GM21447 (cell line): ENCODE measurements around the gene ALKBH4.
"Not testable (repeated sequence)": the region's sequence is repeated elsewhere in the genome, so short reads cannot be mapped to it uniquely, and the experiment has no call there.

ENCODE experiments used
- ATAC-seq: cut with Tn5 transposase; IDR thresholded peaks from one replicate; pipeline ENCODE4 v1.9.1; 2021; ENCODE audit not compliant: unreplicated experiment

Gene ALKBH4

DNA sequence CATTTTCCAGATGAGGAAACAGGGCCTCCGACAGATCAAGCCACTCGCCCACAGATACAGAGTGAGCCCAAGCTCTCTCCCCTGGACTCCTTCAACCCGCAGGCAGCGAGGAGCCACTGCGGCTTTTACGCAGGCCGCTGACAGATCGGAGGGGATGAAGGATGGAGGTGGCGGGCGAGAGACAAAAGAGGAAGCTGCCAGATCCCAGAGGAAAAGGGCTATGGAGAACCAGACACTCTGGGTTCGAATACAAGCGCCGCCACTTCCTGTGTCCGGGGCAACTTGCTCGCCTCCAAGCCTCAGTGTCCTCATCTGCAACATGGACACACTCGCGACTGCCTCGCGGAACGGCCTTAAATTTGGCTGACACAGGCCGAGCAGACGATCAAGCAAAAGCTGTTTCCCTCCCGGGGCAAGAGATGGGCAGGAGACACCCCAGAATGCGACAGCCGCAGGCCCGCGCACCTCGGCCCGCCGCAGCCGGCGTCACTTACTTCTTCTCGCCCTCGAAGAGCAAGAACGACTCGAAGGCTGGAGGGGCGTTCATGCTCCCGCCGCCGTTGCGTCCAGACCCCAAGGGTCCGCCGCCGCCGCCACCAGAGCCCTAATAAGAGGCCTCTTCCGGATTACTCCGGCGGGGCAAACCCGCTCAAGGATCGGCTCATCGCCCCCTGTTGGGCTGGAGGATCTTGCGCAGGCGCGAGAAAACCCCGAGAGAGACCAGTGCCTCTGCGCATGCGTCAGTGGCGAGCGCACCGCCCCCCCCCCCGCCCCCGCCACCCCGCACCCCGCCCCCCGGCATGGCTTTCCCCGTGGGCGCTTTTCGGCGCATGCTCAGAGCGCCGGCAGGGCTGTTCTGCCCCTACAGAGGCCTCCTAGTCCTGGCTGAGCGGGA lies 13.9 kb upstream of the ALKBH4 start, which contains the start of gene POLR2J:
TSS of gene POLR2J (minus strand) at position 609 of the 895 bp plus-strand sequence. CDS start at position 547, 62 bp downstream.
- peak; percentile 83 for ATAC-seq

DNA sequence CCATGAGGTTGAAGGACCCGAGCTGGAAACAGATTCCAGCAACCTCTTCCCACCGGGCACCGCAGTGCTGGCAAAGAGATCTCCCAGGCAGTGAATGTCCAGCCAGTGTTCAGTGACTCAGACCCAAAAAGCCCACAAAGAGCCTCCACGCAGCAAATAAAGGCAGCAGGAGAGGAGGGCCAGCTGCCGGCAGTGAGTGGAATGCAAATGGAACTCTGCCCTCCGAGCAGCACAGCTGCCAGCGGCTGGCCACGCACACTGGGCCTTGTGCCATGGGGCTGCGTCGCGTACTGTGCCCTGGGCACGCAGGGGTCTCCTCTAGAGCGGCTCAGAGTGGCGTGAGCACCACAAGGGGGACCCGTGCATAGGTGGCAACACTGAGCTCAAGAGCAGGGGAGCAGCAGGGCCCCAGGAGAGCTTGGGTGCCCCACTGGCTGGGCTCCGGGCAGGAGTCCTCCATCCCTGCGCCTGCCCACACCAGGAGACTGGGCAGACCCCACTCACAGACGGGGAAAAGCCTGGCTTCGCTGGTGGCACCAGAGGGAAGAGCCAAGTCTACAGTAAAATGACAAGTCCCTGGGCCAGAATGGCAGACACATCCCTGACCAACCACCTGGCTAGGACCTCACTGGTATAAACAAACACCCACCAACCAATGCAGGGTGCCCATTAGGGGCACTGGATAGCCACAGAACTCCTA lies 10.2 kb upstream of the ALKBH4 start:
- ATAC-seq: not testable (repeated sequence)

DNA sequence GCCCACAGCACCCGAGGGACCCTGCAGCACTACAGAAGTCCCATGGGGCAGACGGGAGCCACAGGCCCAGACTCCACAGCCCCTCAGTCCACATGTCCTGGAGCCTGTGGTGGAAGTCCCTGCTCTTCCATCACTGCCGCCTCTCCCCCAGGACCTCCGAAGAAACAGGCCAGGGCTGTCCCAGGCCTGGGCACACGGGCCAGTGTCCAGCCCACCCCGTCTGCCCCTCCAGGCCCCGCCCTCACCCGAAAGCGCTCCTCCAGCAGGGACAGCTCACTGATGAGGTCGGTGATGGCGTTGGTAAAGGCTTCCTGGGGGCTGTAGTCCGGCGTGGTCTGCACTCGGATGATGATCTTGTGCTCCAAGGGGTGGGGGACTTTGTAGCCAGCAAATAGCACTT lies 9.5 kb upstream of the ALKBH4 start:
- not testable (repeated sequence) for ATAC-seq

DNA sequence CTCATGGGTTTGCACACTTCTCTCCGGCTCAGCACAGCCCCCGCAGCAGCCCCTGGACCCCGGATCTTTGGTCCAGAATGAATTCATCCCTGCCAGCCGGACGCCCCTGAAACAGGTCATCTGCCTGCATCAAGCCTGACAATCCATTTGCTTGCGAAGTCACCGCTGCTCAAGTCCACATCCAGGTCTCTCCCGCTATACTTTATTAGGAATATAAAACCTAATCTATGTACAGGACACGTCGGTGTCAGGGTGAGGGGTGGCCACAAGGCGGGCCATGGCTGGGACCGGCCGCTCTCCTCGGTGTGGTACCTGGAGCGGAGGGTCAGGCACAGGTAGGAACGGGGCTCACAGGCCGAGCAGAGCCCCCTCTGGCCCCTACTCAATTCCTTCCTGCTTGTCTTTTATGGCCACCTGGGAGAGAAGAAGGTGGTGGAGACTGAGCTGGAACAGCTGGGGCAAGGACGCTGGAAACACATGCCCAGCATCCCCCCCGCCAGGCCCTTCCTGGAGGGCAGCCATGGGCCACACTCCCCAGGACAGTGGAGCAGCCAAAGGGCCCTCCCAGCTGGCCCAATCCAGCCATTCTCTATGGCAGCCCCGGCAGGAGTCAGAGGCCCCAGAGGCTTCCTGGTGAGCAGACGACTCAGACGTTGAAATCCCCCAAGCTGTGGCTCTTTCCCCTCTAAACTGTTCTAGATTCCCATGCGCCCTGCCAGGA lies 8.8 kb upstream of the ALKBH4 start:
- no peak for ATAC-seq

DNA sequence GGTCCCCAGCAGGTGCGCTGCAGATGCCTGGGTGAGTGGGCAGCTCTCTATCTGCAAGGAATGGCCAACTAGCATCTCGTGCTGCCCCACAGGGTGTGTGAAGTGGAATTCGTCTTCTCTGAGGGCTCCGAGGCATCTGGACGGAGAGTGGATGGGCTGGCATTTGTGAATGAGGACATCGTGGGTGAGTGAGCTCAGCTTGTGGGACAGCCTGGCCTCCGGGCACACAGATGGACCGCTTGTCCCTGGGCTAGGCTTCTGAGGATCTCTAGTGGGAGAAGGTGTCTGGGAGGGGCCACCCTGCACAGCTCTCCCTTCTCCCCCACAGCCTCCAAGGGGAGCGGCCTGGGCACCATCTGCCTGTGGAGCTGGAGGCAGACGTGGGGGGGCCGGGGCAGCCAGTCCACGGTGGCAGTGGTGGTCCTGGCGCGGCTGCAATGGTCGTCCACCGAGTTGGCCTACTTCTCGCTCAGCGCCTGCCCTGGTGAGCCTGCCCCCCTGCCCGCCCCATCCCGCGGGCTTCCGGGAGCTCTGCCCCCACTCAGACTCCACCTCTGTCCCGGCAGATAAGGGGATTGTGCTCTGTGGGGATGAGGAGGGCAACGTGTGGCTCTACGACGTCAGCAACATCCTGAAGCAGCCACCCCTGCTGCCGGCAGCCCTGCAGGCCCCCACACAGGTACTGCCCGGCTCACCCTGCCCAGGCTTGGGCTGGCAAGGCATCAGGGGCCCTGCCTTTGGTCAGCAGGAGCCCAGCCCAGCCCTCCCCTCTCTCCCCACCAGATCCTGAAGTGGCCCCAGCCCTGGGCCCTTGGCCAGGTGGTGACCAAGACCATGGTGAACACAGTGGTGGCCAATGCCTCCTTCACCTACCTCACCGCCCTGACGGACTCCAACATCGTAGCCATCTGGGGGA lies 7.7 kb upstream of the ALKBH4 start:
- ATAC-seq: no peak

DNA sequence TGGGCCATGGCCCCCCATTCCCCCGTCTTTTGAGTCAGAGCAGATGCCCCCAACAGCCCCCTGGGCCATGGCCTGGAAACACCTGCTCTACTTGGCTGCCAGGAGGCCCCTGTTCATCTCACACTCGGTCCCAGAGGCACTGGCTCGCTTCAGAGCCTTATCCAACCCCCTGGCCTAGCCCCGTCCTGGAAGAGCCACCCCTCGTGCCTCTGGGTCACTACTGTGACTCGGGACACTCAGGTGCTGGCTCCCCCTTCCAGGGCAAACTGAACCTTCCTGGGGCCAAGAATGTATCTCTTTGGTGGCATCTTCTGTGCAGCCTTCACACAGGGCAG lies 7.1 kb upstream of the ALKBH4 start:
- ATAC-seq: no peak

DNA sequence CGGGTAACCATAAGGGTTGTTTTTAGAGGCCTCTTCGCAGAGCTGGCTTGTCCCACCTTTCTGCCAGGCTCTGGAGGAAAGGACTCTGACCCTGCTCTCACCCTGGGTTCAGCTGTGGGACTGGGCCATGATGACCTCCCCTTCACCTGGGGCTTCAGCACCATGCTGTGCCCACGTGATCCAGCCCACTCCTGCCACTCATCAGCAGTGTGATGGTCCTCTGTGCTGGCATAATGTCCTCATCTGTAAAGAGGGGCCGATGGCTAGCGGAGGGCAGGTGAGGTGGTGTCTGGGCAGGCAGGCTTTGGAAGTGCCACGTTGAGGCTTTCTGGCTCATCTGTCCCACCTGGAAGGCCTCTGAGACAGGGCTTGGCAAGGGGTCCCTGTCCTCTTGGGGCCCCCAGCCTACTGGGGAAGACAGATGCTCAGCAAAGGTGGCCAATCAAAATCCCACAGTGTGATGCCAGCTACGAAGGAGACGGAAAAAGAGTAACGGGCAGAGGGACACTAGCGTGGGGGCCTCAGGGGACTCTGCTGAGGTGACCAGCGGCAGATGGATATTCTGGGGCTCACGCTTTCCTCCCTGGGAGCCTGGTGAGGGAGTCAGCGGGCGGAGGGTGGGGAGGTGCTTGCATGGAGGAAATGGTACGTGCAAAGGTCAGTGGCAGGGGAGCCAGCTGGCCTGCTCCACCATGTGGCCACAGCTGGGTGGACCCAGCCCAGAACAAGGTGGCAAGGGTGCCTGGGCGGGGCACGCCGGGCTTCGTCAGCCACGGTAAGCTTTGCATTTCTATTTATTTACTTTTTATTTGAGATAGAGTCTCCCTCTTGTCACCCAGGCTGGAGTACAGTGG lies 5.5 kb upstream of the ALKBH4 start:
- ATAC-seq: no peak

DNA sequence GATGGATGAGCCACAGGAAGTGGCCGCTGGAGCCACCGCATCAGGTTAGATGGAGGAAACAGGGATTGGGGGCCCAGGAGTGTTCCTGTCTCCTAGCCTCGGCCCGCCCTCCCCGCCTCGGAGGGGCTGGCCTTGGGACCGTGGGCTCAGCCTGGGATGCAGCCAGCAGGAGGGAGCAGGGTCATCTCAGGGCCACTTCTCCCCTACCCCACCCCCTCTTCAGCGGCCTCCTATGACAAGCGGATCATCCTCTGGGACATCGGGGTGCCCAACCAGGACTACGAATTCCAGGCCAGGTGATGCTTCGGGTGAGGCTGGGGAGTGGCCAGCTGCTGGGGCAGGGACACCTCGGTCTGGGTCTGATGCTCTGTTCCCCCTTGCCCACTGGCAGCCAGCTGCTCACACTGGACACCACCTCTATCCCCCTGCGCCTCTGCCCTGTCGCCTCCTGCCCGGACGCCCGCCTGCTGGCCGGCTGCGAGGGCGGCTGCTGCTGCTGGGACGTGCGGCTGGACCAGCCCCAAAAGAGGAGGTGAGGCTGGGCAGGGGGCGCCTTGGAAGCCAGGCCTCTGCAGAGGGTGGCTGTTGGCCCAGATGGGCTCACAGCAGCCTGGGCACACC lies 4.8 kb upstream of the ALKBH4 start:
- no peak for ATAC-seq

DNA sequence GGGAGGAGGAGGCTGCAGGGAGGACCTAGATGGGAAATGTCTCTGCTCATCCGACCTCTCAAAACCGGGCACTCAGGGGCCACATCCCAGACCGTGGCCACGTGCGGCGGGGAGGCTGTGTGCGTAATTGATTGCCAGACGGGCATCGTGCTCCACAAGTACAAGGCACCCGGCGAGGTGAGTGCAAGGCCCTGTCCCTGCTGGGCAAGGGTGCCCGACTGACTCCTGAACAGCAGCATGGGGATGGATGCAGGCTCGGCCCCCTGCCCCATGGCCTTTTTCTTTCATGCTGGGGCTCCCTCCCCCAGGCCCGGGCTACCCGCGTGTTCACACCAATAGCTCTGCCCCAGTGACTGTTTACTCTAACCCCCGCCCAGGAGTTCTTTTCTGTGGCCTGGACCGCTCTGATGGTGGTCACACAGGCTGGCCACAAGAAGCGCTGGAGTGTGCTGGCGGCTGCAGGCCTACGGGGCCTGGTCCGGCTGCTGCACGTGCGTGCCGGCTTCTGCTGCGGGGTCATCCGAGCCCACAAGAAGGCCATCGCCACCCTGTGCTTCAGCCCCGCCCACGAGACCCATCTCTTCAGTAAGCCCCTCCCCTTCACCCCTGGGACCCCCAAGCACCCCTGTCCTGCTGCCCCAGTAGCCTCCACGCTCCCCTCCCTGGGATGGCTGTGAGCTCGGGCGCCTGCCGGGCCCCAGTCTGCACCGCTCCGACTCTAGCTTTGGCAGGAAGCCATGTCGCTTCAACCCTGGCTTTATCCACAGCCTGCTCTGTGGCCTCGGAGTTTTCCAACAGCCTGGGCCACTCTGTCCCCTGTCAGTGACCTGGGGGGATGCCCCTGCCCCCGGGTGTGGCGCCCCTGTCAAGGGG lies 4.1 kb upstream of the ALKBH4 start:
- no peak for ATAC-seq

DNA sequence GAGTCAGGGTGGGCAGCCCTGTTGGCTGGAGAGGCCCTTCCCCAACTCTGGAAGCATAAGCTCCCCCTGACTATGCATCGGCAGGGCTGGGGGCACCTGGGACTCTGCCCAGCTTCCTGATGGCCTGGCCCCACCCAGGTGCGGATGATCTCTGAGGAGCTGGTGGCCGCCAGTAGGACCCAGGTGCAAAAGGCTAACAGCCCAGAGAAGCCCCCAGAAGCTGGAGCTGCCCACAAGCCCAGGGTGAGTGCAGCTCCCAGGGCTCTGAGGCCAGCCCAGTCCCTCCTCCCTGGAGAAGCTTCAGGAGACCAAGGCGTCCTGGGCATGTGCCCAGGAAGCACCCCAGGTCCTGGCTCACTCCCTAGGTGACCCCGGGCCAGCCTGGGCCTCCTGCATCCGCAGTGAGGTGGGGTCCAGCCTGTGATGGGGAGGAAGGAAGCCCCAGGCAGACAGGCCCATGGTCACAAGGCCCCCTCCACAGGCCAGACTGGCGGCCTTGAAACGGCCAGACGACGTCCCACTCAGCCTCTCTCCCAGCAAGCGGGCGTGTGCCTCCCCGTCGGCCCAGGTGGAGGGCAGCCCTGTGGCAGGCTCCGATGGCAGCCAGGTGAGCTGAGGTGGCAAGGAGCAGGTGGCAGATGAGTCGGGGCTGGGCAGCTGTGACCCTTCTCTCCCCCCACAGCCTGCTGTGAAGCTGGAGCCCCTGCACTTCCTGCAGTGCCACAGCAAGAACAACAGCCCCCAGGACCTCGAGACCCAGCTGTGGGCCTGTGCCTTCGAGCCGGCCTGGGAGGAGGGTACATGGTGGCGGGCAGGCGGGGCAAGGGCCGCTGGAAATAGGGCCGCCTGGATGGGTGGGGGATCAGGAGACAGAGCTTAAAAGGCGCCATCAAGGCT lies 3.2 kb upstream of the ALKBH4 start:
- ATAC-seq: no peak

DNA sequence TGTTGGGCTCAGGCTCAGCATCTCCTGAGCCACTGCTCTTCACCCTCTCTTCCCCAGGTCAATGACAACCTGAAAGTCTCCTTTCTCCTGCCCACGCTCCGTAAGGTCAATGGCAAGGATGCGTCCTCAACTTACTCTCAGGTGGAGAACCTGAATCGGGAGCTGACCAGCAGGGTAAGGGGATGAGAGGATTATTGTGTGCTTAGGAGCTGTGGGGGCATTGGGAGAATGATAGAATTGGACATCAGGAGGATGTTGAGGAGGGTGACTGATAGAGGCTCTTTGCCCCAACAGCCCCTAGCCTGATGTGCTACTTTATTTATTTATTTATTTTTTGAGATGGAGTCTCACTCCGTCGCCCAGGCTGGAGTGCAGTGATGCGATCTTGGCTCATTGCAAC lies 1.4 kb upstream of the ALKBH4 start:
- no peak for ATAC-seq

DNA sequence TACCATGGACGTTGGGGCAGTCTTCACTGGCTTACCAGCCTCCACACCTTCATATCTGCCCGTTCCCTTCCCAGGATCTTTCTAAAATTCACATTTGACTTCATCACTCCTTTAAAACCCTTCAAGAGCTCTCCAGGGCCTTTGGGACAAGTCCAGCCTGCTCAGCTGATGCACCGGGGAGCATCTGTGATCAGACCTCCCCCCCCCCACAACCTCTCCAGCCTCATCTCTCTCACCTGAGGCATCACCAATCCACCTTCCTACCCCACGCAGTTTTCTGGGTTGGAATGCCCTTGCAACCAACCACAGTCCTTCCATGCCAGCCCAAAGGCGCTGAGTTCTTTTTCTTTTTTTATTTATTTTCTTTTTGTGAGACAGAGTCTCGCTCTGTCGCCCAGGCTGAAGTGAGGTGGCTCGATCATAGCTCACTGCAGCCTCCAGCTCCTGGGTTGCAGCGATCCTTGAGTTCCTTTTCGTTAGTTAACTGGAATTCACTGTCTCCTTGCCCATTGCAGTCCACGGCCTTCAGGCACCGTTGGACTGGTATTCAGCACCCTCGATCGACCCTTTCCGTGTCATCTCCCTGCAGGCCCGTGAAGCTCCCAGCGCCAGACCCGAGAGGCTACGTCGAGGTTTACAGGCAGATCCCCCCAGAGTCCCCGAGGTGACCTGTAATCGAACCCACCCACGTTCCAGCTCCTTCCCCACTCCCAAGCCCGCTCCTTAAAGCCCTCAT lies 654 bp downstream of the ALKBH4 start:
- ATAC-seq: no peak

DNA sequence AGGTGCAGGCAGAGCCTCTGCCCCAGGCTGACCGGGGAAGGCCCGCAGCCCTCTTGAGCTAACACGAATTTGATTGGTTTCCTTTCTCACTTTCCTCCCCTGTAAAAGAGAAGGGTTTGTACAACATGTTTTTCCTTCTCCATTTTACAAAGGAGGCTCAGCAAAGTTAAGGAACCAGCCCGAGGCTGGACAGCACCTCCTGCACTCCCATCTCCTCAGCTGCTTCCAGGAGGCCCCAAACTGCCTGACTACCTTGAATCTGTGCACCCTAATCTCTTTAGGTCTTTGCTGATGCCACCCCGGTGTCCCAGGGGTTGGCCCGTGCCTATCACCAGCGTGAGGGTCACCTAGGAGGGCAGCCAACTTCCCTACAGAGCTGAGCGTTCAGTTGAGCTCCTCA lies 4.2 kb downstream of the ALKBH4 start:
- ATAC-seq: no peak

DNA sequence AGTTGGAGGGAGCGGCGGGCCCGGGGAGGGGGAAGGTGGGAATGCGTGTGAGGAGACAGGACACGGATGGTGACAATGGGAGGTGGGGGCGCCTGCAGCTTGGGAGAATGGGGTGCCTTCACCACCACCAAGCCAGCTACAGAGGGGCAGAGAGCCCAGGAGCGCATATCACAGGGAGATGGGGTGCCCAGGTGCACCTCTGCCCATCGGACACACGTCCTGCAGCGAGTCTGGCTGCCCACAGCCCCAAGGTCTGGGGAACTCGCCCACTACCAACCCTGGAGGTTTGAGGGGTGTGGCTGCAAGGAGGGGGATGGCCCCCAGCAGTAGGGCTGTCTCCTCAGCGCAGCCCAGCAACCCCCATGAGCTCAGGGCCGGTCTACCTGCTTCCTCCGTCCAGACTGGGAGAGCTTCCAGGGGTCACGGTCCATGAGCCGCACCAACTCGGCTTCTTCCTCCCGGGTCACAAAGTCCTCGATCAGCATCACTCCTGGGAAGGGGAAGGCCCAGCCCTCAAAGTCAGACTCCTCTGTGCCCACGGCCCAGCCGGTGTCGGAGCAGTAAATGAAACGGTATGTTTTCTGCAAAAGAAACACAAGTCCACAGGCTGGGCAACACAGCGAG lies 5.3 kb downstream of the ALKBH4 start:
- ATAC-seq: no peak

DNA sequence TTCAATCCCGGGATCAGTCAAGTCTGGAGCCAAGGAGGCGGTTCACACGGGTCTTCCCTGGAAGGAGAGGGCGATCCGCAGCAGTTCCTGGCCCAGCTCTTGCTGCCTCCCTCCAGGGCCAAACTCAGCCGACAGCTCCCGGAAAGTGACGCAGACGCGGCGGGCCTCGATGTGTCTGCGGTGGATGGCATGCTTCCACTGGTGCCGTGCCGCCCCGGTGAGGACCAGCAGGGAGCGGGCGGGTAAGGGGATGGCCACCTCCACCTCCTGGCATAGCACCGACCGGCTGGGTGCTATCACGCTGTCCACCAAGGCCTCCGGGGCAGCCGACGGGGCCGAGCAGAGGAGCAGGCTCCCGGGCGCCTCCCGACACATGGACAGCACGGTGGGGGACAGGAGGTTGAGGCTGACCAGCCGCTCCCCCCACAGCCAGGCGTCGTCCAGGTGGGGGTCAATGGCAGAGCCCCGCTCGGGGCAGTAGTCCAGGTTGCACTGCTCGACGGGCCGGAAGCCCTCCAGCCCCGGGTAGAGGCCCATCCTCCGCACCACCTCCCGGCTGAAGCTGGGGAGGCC lies 7.2 kb downstream of the ALKBH4 start:
- ATAC-seq: no peak

DNA sequence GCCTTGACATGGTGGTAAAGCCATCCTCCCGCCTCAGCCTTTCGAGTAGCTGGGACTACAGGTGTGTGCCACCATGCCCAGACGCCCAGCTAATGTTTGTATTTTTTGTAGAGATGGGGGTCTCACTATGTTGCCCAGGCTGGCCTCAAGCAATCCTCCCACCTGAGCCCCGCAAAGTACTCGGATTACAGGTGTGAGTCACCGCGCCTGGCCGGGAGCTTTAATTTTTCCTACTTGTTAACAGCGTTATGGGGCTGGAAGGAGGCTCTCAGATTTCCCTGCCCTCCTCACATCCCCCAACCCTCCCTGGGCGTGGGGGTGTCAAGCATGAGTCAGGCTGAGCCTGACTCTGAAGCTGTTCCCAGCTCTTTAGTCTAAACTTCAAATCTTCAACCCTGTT lies 8.3 kb downstream of the ALKBH4 start:
- ATAC-seq: no peak
